ENCODE measurements around the gene SUPT3H. TPM values are rescaled to one million over a fixed set of nuclear protein-coding genes. Genes with fewer than 3 reads are reported as not detected.

Gene SUPT3H
- total and polyA plus RNA-seq, 4 donors = 0.85 to 4.8 (median 2.4) TPM

DNA sequence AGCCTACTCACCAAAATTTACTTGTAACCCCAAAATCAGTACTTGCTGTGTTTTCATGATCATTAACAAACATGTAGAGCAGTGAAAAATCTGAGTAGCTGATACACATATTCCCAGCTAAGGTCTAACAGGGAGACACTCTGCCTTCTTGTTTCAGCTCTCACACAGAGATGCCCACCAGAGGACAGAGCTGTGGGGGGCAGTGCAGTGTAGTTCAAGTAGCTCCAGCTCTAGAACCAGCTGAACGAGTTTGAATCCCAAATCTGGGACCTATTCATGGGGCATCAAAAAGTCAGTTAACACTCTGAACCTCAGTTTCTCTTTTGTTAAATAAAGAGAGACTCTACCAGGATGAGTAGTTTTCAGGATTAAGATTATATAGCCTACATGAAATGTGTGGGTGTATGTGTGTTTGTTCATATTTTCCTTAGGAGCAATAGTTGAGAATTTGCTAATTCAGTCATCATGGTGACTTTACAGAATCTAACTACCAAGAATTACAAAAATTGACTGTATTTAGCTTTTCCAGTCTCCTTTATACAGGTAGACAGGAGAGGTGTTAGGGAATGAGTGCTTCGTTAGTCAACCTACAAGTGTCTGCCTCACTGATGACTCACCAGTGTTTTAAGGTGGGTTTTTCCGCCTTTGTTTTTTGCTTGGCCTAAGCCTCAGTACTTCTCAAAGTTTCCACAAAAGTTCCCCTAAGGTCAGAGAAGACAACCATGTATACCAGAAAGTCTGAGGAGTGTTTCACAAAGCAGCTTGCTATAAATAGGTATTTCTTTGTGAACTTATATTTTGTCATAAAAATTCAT lies 213.6 kb downstream of the SUPT3H start (continued):
- TF ChIP-seq, protein P1, sequence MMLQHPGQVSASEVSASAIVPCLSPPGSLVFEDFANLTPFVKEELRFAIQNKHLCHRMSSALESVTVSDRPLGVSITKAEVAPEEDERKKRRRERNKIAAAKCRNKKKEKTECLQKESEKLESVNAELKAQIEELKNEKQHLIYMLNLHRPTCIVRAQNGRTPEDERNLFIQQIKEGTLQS (IDR thresholded peaks at IDR 0.05) = no peak

DNA sequence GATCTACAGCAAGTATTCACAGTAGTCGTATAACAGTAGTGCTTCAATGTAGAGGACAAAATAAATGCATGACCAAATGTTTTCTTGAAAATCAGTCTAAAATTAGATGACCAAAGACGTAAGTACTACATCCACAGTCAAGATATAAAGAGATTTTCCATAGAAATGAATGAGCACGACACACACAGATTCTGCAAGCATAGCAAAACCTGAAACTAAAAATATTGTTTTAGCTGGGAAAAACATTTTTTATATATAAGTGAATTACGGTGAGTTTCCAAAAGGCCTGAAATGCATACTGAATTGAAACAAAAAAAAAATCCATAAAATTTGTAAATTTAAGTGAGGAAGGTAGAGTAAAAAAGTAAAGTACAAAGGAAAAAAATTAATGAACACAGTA lies 217.4 kb downstream of the SUPT3H start:
- TF ChIP-seq FOXA1 (IDR thresholded peaks at IDR 0.05) (no peak), SP1 (IDR thresholded peaks at IDR 0.05) (no peak), YY1 (IDR thresholded peaks at IDR 0.05) (no peak), RXRA (IDR thresholded peaks at IDR 0.05) (no peak), HNF4A (conservative IDR thresholded peaks at IDR 0.05) (no peak), HNF4G (IDR thresholded peaks at IDR 0.05) (no peak), NR2F2 (IDR thresholded peaks at IDR 0.05) (no peak), RAD21 (IDR thresholded peaks at IDR 0.05) (no peak), JUND (IDR thresholded peaks at IDR 0.05) (no peak)
- TF ChIP-seq, protein P2, sequence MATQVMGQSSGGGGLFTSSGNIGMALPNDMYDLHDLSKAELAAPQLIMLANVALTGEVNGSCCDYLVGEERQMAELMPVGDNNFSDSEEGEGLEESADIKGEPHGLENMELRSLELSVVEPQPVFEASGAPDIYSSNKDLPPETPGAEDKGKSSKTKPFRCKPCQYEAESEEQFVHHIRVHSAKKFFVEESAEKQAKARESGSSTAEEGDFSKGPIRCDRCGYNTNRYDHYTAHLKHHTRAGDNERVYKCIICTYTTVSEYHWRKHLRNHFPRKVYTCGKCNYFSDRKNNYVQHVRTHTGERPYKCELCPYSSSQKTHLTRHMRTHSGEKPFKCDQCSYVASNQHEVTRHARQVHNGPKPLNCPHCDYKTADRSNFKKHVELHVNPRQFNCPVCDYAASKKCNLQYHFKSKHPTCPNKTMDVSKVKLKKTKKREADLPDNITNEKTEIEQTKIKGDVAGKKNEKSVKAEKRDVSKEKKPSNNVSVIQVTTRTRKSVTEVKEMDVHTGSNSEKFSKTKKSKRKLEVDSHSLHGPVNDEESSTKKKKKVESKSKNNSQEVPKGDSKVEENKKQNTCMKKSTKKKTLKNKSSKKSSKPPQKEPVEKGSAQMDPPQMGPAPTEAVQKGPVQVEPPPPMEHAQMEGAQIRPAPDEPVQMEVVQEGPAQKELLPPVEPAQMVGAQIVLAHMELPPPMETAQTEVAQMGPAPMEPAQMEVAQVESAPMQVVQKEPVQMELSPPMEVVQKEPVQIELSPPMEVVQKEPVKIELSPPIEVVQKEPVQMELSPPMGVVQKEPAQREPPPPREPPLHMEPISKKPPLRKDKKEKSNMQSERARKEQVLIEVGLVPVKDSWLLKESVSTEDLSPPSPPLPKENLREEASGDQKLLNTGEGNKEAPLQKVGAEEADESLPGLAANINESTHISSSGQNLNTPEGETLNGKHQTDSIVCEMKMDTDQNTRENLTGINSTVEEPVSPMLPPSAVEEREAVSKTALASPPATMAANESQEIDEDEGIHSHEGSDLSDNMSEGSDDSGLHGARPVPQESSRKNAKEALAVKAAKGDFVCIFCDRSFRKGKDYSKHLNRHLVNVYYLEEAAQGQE (IDR thresholded peaks at IDR 0.05) = no peak
- TF ChIP-seq, protein P3, sequence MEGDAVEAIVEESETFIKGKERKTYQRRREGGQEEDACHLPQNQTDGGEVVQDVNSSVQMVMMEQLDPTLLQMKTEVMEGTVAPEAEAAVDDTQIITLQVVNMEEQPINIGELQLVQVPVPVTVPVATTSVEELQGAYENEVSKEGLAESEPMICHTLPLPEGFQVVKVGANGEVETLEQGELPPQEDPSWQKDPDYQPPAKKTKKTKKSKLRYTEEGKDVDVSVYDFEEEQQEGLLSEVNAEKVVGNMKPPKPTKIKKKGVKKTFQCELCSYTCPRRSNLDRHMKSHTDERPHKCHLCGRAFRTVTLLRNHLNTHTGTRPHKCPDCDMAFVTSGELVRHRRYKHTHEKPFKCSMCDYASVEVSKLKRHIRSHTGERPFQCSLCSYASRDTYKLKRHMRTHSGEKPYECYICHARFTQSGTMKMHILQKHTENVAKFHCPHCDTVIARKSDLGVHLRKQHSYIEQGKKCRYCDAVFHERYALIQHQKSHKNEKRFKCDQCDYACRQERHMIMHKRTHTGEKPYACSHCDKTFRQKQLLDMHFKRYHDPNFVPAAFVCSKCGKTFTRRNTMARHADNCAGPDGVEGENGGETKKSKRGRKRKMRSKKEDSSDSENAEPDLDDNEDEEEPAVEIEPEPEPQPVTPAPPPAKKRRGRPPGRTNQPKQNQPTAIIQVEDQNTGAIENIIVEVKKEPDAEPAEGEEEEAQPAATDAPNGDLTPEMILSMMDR (IDR thresholded peaks at IDR 0.05; ENCODE audit: low read depth, low read length, missing input control) = no peak
- Histone ChIP-seq H3K36me3 (ENCODE audit: control insufficient read depth in 4 of 4, insufficient read depth in 3 of 4, low read depth in 1 of 4, low read length in 3 of 4) (no peaks in the 10 kb centered on the region), H3K27me3 (ENCODE audit: control insufficient read depth in 4 of 4, insufficient read depth in 4 of 4, low read length in 3 of 4) (no peaks in the 10 kb centered on the region), H3K9ac (ENCODE audit: low read depth in 1 of 2, low read length in 2 of 2) (no peak overlapping the region), H3K4me1 (ENCODE audit: control insufficient read depth in 4 of 4, insufficient read depth in 4 of 4, low read length in 3 of 4) (no peaks in the 10 kb centered on the region), H3K4me3 (ENCODE audit: low read depth in 1 of 3, low read length in 3 of 3) (no peak overlapping the region), H3K27ac (ENCODE audit: low read depth in 1 of 2, low read length in 2 of 2) (no peak overlapping the region), H3K9me3 (ENCODE audit: control insufficient read depth in 4 of 4, low read length in 3 of 4) (no peaks in the 10 kb centered on the region)
- no peak for DNase-seq (ENCODE audit: low spot score)
- WGBS = 97% methylated on average over 4 of the region's 4 CpGs

DNA sequence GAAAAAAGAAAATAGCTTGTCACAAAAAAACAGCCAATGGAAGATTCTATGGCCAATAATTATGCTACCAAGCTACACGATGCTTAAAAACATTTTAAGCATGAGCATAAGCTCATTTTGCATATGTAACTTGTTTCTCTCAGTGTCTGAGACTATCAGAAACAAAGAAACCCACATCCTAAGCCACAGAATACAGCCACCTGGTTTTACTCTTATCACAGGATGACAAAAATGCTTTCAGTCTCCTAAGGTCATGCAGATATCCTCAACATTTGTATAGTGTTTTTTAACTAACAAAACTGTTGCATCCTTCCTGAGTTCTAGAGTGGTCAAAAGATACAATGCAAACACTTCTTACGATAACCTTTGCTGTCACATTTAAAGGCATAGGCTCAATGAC lies 221.7 kb downstream of the SUPT3H start:
- Histone ChIP-seq H3K27me3 (ENCODE audit: control insufficient read depth in 4 of 4, insufficient read depth in 4 of 4, low read length in 3 of 4) (no peaks in the 10 kb centered on the region), H3K4me1 (ENCODE audit: control insufficient read depth in 4 of 4, insufficient read depth in 4 of 4, low read length in 3 of 4) (no peaks in the 10 kb centered on the region), H3K9ac (ENCODE audit: low read depth in 1 of 2, low read length in 2 of 2) (no peak overlapping the region), H3K27ac (ENCODE audit: low read depth in 1 of 2, low read length in 2 of 2) (no peak overlapping the region), H3K9me3 (ENCODE audit: control insufficient read depth in 4 of 4, low read length in 3 of 4) (no peaks in the 10 kb centered on the region), H3K4me3 (ENCODE audit: low read depth in 1 of 3, low read length in 3 of 3) (no peak overlapping the region), H3K36me3 (ENCODE audit: control insufficient read depth in 4 of 4, insufficient read depth in 3 of 4, low read depth in 1 of 4, low read length in 3 of 4) (no peaks in the 10 kb centered on the region)
- no peak for DNase-seq (ENCODE audit: low spot score)
- WGBS = 65% methylated on average over 2 of the region's 2 CpGs
- TF ChIP-seq, protein P3 (IDR thresholded peaks at IDR 0.05; ENCODE audit: low read depth, low read length, missing input control) = no peak
- TF ChIP-seq YY1 (IDR thresholded peaks at IDR 0.05) = no peak
- TF ChIP-seq FOXA2 (IDR thresholded peaks at IDR 0.05) = no peak
- no peak for TF ChIP-seq RXRA (IDR thresholded peaks at IDR 0.05)
- TF ChIP-seq FOXA1 (IDR thresholded peaks at IDR 0.05) = no peak
- no peak for TF ChIP-seq RAD21 (IDR thresholded peaks at IDR 0.05)
- TF ChIP-seq, protein P4, sequence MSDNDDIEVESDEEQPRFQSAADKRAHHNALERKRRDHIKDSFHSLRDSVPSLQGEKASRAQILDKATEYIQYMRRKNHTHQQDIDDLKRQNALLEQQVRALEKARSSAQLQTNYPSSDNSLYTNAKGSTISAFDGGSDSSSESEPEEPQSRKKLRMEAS (IDR thresholded peaks at IDR 0.05) = no peak
- no peak for TF ChIP-seq EGR1 (IDR thresholded peaks at IDR 0.05; ENCODE audit: low read depth in 2 of 2)
- TF ChIP-seq, protein P5, sequence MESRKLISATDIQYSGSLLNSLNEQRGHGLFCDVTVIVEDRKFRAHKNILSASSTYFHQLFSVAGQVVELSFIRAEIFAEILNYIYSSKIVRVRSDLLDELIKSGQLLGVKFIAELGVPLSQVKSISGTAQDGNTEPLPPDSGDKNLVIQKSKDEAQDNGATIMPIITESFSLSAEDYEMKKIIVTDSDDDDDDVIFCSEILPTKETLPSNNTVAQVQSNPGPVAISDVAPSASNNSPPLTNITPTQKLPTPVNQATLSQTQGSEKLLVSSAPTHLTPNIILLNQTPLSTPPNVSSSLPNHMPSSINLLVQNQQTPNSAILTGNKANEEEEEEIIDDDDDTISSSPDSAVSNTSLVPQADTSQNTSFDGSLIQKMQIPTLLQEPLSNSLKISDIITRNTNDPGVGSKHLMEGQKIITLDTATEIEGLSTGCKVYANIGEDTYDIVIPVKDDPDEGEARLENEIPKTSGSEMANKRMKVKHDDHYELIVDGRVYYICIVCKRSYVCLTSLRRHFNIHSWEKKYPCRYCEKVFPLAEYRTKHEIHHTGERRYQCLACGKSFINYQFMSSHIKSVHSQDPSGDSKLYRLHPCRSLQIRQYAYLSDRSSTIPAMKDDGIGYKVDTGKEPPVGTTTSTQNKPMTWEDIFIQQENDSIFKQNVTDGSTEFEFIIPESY (IDR thresholded peaks at IDR 0.05) = no peak
- no peak for TF ChIP-seq NR2F2 (IDR thresholded peaks at IDR 0.05)
- no peak for TF ChIP-seq SP1 (IDR thresholded peaks at IDR 0.05)
- no peak for TF ChIP-seq HNF4A (conservative IDR thresholded peaks at IDR 0.05)
